OCI-LY7 (cell line): ENCODE results near the gene M1AP.

Experiments used
- EZH2phosphoT487 ChIP-seq: fragments of 200-600 bp; sonication (generic); IDR thresholded peaks from 2 replicates; pipeline ENCODE4 v1.6.1; 2018; ENCODE audit warnings: low read depth, borderline replicate concordance, mild to moderate bottlenecking, mixed run types, antibody characterized with exemption, low read length, moderate library complexity, mixed read lengths
- TF ChIP-seq, protein P1 (sequence below): fragments of 200-600 bp; sonication (generic); conservative IDR thresholded peaks from 2 replicates; pipeline ENCODE4 v1.5.1; 2014; ENCODE audit warnings: mild to moderate bottlenecking, antibody characterized with exemption, low read length, moderate library complexity, mixed read lengths

DNA sequence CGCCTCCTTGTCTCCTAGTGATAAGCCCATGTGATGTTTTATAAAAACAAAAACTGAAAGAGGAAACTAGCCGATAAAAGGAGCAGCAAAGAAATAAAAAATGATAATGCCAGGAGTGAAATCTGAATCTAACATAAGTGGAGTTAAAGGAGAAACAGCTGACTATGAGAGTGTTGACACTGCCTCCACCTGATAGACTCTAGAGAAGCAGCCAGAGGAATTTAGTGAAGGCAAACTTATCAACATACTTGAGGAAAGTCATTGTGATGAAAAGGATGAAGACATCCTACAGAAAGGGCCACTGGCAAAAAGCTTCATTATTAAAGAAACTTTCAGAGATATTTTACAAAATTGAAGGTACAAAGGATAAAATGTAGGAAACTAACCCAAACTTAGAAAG is 1.9 kb downstream of the M1AP start:
- TF ChIP-seq, protein P1, sequence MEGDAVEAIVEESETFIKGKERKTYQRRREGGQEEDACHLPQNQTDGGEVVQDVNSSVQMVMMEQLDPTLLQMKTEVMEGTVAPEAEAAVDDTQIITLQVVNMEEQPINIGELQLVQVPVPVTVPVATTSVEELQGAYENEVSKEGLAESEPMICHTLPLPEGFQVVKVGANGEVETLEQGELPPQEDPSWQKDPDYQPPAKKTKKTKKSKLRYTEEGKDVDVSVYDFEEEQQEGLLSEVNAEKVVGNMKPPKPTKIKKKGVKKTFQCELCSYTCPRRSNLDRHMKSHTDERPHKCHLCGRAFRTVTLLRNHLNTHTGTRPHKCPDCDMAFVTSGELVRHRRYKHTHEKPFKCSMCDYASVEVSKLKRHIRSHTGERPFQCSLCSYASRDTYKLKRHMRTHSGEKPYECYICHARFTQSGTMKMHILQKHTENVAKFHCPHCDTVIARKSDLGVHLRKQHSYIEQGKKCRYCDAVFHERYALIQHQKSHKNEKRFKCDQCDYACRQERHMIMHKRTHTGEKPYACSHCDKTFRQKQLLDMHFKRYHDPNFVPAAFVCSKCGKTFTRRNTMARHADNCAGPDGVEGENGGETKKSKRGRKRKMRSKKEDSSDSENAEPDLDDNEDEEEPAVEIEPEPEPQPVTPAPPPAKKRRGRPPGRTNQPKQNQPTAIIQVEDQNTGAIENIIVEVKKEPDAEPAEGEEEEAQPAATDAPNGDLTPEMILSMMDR: no peak
- no peak for TF ChIP-seq EZH2phosphoT487
